ENCODE data around the gene DNASE1L2.

Gene DNASE1L2

GRCh38 chr16:2209258-2210008 is 26.8 kb upstream of the DNASE1L2 start:
- TF ChIP-seq CTCF (IDR thresholded peaks at IDR 0.05; ENCODE audit: low read depth, low read length) = no peak
- Histone ChIP-seq H3K36me3 (peaks cover 47% of the 10 kb centered on the region), H3K27me3 (no peaks in the 10 kb centered on the region), H3K4me1 (peaks cover 21% of the 10 kb centered on the region), H3K9me3 (no peaks in the 10 kb centered on the region), H3K4me3 (ENCODE audit: low read depth, low read length) (no peak overlapping the region)
- no peak for DNase-seq

DNA sequence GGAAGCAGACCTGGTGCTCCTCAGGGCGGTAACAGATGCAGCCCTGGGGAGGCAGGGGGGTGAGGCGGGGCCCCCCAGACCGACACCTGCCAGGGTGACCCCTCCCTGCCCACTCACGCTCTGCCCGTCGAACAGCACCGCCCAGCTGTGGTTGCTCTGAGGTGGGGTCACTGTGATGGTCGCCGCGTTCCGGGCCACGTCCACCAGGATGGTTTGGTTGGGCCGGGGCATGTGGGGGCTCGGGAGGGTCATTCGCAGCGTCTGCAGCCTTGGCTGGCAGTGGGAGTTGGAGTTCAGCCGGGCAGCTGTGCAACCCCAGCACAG is 26.3 kb upstream of the DNASE1L2 start:
- Histone ChIP-seq H3K36me3 (peaks cover 47% of the 10 kb centered on the region), H3K9me3 (no peaks in the 10 kb centered on the region), H3K4me1 (peaks cover 21% of the 10 kb centered on the region), H3K27me3 (no peaks in the 10 kb centered on the region), H3K4me3 (ENCODE audit: low read depth, low read length) (no peak overlapping the region)
- DNase-seq = no peak
- TF ChIP-seq CTCF (IDR thresholded peaks at IDR 0.05; ENCODE audit: low read depth, low read length) = no peak

DNA sequence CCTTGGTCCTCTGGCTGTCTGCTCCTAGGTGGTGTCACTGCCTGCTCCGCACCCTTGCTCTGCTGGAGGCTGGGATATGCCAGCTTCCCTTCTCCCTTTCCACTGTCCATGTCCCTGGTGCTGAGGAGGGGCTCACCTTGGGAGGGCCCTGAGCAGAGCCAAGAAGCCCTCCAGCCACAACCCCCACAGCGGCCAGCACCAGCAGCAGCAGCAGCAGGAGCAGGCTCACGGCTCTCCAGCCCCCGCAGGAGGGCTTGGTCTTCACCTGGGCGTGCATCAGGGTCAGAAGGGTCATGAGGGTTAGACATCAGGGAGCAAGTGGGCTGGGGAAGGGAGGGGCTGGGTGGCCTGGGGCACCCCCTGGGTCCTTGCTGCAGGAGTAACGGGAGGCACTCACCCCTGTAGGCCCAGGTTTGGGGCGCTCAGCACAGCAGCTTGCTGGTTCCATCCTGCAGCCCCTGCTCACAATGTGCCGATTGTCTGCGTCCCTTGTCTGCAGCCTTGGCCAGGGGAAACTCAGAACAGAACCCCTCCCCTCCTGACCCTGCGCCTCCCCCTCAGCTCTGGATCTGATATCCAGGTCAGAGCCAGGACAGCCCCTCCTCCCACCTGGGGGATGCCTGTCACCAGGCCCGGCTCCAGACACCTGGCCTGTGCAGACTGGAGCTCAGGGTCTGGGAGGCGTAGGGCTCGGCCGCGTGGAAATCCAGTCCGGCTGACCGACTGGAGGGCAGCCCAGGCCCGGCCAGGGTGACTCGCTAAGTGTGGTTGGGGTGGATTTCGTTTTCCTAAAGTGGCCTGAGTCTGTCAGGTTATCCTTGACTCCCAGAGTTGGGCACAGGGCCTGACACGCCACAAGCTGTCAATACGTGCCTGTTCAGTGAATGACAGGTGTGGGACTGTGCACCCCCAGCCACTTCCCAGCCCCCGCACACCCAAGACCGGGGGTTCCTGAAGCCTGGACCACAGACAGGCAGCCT is 25.6 kb upstream of the DNASE1L2 start, which contains the start of gene BRICD5:
BRICD5 (minus strand) TSS at position 478 of the 980 bp plus-strand sequence; CDS start at position 448, 30 bp downstream.
- TF ChIP-seq CTCF (IDR thresholded peaks at IDR 0.05; ENCODE audit: low read depth, low read length) = no peak
- Histone ChIP-seq H3K9me3 (no peaks in the 10 kb centered on the region), H3K4me3 (ENCODE audit: low read depth, low read length) (no peak within 1 kb of the TSS), H3K36me3 (peaks cover 47% of the 10 kb centered on the region), H3K4me1 (peaks cover 21% of the 10 kb centered on the region), H3K27me3 (no peaks in the 10 kb centered on the region)
- no peak for DNase-seq

DNA sequence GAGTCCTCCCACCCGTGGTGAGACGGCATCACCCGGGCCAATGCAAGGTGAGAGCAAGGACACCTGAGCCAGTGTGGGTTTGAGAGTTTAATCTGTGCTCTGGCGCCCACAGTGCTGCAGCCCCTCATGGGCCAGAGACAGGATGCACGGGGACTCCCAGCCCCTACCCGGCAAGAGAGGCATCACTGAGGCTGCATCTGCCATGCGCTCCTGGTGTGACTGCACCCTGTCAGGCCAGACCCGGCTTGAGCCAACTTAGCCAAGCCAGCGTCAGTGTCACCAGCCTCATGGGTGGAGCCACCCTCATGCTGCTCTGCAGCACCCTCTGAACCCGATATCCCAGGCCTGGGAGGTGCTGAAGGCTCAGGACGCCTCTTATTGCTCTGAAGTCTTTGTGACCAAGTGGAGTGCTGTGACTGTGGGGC is 24.3 kb upstream of the DNASE1L2 start:
- no peak overlapping the region for H3K4me3 ChIP-seq (ENCODE audit: low read depth, low read length)
- no peaks in the 10 kb centered on the region for H3K27me3 ChIP-seq
- peaks cover 21% of the 10 kb centered on the region for H3K4me1 ChIP-seq
- DNase-seq = no peak
- H3K36me3 ChIP-seq = peaks cover 43% of the 10 kb centered on the region
- H3K9me3 ChIP-seq = no peaks in the 10 kb centered on the region
- TF ChIP-seq CTCF (IDR thresholded peaks at IDR 0.05; ENCODE audit: low read depth, low read length) = no peak

DNA sequence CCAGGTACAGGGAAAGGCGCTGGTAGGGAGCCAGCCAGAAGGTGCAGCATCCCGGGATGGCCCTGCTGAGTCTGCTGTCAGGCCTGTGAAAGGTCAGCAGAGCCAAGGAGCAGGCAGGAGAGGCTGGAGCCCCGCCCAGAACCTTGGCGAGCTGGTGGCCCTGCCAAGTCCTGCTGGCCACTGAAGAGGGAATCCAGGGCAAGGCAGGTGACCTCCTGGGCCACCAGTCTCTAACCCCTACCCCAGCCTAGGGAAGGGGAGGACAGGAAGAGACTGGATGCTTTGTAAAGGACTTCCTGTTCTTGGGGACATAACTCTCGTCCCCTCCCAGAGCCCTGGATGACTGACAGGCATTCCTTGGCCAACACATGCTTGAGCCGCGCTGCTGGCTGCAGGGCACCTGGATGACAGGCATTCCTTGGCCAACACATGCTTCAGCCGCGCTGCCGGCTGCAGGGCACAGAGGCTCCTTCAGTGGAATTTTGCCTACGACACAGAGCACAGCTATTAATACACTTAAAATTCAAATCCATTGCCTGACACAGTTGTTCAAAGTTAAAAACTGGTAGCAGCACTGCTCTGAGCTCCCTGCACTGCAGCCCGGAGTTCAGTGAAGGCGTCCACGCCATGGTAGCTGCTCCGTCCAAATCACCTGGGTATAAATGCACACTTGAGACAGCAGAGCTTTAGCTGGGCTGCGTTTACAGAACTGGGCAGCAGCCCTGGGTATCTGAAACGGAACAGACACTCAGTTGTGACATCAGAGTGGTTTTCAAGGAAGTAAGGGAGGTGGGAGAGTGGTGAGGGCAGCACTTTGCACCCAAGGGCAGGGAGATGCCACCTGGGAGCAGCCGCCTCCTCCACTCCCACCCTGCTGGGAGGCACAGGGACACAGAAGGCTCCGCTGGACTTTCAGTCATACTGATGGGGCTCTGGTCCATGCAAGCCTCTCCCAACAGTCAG is 23.6 kb upstream of the DNASE1L2 start:
- TF ChIP-seq CTCF (IDR thresholded peaks at IDR 0.05; ENCODE audit: low read depth, low read length) = no peak
- Histone ChIP-seq H3K4me1 (peaks cover 18% of the 10 kb centered on the region), H3K27me3 (no peaks in the 10 kb centered on the region), H3K4me3 (ENCODE audit: low read depth, low read length) (peak overlapping the region; percentile 78), H3K36me3 (peaks cover 36% of the 10 kb centered on the region), H3K9me3 (no peaks in the 10 kb centered on the region)
- no peak for DNase-seq
